IPS-18a (cell line): Measurements from ENCODE around the gene MAGEA12.
"Not testable (repeated sequence)": the region's sequence is repeated elsewhere in the genome, so short reads cannot be mapped to it uniquely, and the experiment has no call there.

Experiments
- H3K27ac ChIP-seq: one replicate; pipeline ENCODE4 v1.5.1; 2013; ENCODE audit warnings: low read length
- H3K27me3 ChIP-seq: one replicate; pipeline ENCODE4 v1.6.1; 2013; ENCODE audit warnings: mild to moderate bottlenecking, low read length; ENCODE audit not compliant: control insufficient read depth, insufficient read depth
- H3K36me3 ChIP-seq: one replicate; pipeline ENCODE4 v1.6.1; 2013; ENCODE audit warnings: low read depth, low read length; ENCODE audit not compliant: control insufficient read depth
- H3K4me1 ChIP-seq: one replicate; pipeline ENCODE4 v1.6.1; 2013; ENCODE audit warnings: low read depth, low read length; ENCODE audit not compliant: control insufficient read depth
- H3K4me3 ChIP-seq: one replicate; pipeline ENCODE4 v1.5.1; 2013; ENCODE audit warnings: low read length
- H3K9ac ChIP-seq: one replicate; pipeline ENCODE4 v1.6.1; 2013; ENCODE audit warnings: mild to moderate bottlenecking, low read length, moderate library complexity
- H3K9me3 ChIP-seq: one replicate; pipeline ENCODE4 v1.6.1; 2013; ENCODE audit warnings: low read depth, low read length; ENCODE audit not compliant: control insufficient read depth

Gene MAGEA12, protein sequence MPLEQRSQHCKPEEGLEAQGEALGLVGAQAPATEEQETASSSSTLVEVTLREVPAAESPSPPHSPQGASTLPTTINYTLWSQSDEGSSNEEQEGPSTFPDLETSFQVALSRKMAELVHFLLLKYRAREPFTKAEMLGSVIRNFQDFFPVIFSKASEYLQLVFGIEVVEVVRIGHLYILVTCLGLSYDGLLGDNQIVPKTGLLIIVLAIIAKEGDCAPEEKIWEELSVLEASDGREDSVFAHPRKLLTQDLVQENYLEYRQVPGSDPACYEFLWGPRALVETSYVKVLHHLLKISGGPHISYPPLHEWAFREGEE

GRCh38 chrX:152733261-152733975 is at the start of gene MAGEA12, which contains the start of gene CSAG1:
TSS of gene MAGEA12 (plus strand) at chrX:152733757. CDS start at chrX:152736162, 2,405 bp downstream.
TSS of gene CSAG1 (minus strand) at chrX:152733721. CDS start at chrX:152732460, 1,261 bp downstream.
- no peak within 1 kb of the TSS for H3K9ac ChIP-seq
- H3K4me3 ChIP-seq, result no peak within 1 kb of the TSS

GRCh38 chrX:152697952-152698931 is 35.3 kb upstream of the MAGEA12 start, which contains the start of gene MAGEA3:
TSS of gene MAGEA3 (plus strand) at chrX:152698794. CDS start at chrX:152700833, 2,039 bp downstream.
- H3K4me1 ChIP-seq, H3K9me3 ChIP-seq, H3K36me3 ChIP-seq, H3K27me3 ChIP-seq, H3K27ac ChIP-seq, H3K9ac ChIP-seq, H3K4me3 ChIP-seq: not testable (repeated sequence)

More at GRCh38 chrX:152733261-152733975, at the start of gene MAGEA12, which contains the start of gene CSAG1:
- Histone ChIP-seq H3K27me3 (no peaks in the 10 kb centered on the region), H3K4me1 (no peaks in the 10 kb centered on the region), H3K36me3 (no peaks in the 10 kb centered on the region), H3K27ac (no peak within 1 kb of the TSS), H3K9me3 (peaks cover 1% of the 10 kb centered on the region)

- not testable (repeated sequence) for H3K36me3 ChIP-seq, H3K27ac ChIP-seq, H3K9me3 ChIP-seq, H3K9ac ChIP-seq, H3K27me3 ChIP-seq, H3K4me3 ChIP-seq, H3K4me1 ChIP-seq
These were observed 33.2 kb upstream of the MAGEA12 start for GRCh38 chrX:152700390-152700789.

GRCh38 chrX:152706500-152706899 is 27.1 kb upstream of the MAGEA12 start:
- H3K9ac ChIP-seq, H3K27ac ChIP-seq, H3K27me3 ChIP-seq, H3K36me3 ChIP-seq, H3K4me3 ChIP-seq, H3K4me1 ChIP-seq, H3K9me3 ChIP-seq: not testable (repeated sequence)

GRCh38 chrX:152709173-152709572 is 24.4 kb upstream of the MAGEA12 start, which contains the start of gene CSAG2:
TSS of gene CSAG2 (minus strand) at chrX:152709273. CDS start at chrX:152709112, 161 bp downstream.
- not testable (repeated sequence) for H3K4me1 ChIP-seq, H3K9me3 ChIP-seq, H3K27ac ChIP-seq, H3K4me3 ChIP-seq, H3K27me3 ChIP-seq, H3K36me3 ChIP-seq, H3K9ac ChIP-seq

DNA sequence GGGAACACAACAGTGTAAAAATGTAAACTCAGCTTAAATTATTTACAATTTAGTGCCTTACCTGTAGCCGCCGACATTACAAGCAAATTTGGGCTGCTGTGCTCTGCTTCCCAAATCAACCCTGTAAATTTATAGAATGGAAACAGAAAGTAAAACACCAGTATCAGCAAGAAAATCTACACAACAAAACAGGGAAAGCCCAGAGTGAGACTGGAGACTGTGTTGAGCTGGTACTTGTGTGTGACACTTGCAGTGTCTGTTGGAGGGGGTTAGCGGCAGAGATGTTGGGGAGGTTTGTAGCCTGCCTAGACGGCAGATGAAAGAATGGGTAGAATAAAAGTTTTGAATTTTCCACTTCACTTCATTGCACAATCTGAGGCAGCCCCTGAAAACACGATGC is 20.4 kb upstream of the MAGEA12 start:
- H3K36me3 ChIP-seq, H3K27me3 ChIP-seq, H3K4me3 ChIP-seq, H3K4me1 ChIP-seq, H3K27ac ChIP-seq, H3K9ac ChIP-seq, H3K9me3 ChIP-seq: not testable (repeated sequence)

- not testable (repeated sequence) for H3K9me3 ChIP-seq, H3K27ac ChIP-seq, H3K4me1 ChIP-seq, H3K9ac ChIP-seq, H3K4me3 ChIP-seq, H3K36me3 ChIP-seq, H3K27me3 ChIP-seq
These were observed 19.5 kb upstream of the MAGEA12 start, which contains the start of gene MAGEA2B for GRCh38 chrX:152713815-152714787. TSS of gene MAGEA2B (plus strand) at chrX:152714628. CDS start at chrX:152717107, 2,479 bp downstream.

DNA sequence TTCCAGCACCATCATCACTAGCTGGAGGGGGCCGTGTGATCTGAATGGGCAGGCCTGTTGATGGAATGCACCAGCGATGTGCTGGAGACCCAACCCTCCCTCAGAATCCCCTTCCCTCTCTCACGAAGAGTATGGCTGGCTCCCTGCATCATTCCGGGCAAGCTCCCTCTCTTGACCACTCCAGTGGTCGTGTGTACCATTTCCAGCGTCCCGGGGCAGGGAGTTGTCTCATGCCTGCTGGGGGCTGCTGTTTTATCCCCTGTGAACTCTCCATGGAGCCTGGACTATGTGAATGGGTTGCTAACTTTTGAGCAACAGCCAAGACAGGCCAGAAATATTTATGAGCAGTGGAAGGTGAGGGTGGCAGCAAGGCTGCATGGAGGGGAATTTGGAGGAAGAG is 8.1 kb upstream of the MAGEA12 start:
- Histone ChIP-seq H3K9ac (no peak overlapping the region), H3K27me3 (no peaks in the 10 kb centered on the region), H3K9me3 (peaks cover 12% of the 10 kb centered on the region), H3K27ac (no peak overlapping the region), H3K36me3 (no peaks in the 10 kb centered on the region), H3K4me3 (no peak overlapping the region), H3K4me1 (no peaks in the 10 kb centered on the region)

- H3K9ac ChIP-seq, H3K27ac ChIP-seq, H3K27me3 ChIP-seq, H3K36me3 ChIP-seq, H3K4me3 ChIP-seq, H3K9me3 ChIP-seq, H3K4me1 ChIP-seq: not testable (repeated sequence)
These were observed 744 bp downstream of the MAGEA12 start for GRCh38 chrX:152734143-152734858.

- Histone ChIP-seq H3K27me3 (no peaks in the 10 kb centered on the region), H3K4me1 (no peaks in the 10 kb centered on the region), H3K9ac (no peak overlapping the region), H3K4me3 (no peak overlapping the region), H3K27ac (no peak overlapping the region), H3K9me3 (peaks cover 5% of the 10 kb centered on the region), H3K36me3 (no peaks in the 10 kb centered on the region)
These were observed 1.5 kb downstream of the MAGEA12 start for GRCh38 chrX:152735101-152735500.
